ENCODE measurements around the gene COL5A2. TPM values are rescaled to one million over a fixed set of nuclear protein-coding genes. Genes with fewer than 3 reads are reported as not detected.

COL5A2 gene
- total RNA-seq, 1 experiment from 2014 or later = 175 TPM

DNA sequence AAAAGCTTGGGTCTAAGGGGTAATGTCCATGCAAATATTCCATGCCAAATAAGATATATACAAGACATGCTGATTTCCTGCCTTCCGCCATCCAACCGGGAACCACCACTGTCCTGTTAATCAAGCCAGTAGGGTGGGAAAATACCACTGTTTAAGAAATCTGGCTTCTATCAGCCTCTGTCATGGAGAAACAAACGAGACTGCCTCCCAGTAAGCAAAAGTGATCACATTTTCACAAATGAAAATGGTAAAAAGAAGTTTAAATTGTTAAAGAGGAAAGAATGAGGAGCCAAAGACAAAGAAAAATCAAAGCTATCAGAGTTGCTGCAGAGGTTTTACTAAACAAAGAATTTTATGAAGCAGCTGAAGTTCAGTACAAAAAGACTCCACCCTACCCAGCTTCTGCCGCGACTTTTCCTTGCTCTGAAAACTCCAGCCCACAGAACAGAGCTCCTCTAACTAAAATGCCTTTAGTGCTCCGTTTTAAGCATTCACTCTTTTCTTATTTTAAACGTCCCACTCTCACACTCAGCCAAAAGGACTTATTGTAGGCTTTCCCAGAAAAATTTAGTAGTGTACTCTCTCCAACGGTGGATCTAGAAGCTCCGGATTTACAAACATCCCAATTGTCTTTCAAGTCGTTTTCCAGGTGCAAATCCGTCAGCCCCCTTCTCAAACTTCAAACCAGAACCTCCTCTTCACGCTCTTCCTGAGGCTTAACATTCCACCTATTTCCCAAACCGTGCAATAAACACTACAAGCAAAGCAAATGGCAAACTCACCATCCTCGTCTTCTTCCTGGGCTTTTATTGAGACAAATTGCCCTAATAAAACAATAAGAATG is 613 bp downstream of the COL5A2 start:
- peak; percentile 85 for DNase-seq (ENCODE audit: low read depth)

DNA sequence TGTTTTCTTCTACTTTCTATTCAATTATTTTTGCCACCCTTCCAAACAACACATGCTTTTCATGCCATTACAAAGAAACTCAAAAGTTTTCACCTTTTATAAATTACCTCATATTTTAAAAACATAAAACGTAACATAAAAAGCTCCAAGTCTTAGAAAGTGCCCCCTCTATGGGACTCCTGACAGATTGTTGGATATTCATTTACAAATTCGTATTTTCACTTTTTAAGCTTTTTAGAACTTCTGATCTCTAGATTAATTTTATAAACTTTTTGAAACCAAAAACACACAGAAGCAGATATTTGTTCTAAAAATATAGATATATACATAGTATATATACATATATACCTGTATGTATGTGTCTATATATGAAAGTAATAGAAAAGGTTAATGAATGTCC is 1.5 kb downstream of the COL5A2 start:
- peak; percentile 39 for DNase-seq (ENCODE audit: low read depth)

DNA sequence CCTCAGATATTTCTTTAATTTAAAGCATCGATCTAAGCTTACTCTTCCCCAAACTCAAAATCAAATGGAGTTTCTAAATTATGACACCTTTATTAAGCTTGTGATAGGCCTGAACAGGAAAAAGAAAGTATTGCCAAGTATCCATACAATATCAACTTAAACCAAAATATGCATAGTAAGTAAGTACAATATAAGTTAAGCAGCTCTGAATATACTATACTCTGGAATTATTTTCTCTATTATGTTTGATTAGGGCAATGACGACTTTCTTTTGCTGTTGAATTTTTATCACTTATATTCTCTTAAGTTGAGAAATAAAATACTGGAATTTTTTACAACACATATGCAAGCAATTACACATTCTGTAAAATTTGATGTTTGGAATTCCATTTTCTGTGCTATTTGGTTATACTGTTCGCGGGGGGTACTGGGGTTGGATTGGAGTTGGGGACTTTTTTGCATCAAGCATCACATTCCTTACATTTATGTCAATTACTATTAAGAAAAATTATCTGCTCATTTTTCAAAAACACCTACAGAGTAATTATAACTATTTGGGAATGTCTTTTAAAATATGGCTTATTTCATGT is 2.2 kb downstream of the COL5A2 start:
- DNase-seq (ENCODE audit: low read depth) = no peak

DNA sequence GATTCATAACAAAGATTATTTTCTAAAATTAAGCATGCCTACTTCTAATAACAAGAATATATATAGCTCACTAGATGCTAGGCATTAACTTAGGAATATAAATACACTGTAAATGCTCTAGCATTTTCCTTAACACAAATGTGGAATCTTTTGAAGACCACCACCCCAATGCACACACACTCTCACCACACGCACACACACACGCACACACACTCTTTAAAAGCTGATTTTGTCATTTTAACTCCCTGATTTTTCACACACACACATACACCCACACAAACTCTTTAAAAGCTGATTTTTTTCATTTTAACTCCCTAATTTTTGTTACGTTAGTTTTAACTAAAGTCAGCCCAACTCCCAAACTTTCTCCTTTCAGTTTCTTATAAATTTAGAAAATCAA is 3.0 kb downstream of the COL5A2 start:
- no peak for DNase-seq (ENCODE audit: low read depth)

DNA sequence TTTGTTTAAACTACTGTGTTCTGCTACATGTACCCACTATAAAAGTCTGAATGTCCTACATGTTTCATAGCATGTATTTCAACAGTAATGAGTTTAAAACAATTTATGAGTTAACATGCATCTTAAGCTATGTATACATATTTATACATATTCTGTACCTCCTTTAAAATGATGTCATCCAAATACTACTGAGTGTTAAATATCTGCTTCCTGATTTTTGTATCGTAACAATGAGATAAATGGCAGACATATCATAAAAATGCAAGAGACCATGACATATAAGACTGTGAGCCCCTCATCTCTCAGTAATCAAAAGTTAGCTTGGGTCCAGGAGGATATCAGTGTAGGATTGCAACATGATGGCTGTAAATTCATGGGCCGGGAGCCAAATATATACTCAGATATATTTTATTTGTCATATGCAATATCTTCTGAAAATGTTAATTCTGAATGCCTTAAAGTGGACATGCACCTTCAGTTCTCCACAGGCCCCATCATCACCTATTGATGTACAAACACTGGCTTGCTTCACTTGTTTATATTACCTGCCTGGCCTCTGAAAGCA is 3.6 kb downstream of the COL5A2 start:
- no peak for DNase-seq (ENCODE audit: low read depth)

DNA sequence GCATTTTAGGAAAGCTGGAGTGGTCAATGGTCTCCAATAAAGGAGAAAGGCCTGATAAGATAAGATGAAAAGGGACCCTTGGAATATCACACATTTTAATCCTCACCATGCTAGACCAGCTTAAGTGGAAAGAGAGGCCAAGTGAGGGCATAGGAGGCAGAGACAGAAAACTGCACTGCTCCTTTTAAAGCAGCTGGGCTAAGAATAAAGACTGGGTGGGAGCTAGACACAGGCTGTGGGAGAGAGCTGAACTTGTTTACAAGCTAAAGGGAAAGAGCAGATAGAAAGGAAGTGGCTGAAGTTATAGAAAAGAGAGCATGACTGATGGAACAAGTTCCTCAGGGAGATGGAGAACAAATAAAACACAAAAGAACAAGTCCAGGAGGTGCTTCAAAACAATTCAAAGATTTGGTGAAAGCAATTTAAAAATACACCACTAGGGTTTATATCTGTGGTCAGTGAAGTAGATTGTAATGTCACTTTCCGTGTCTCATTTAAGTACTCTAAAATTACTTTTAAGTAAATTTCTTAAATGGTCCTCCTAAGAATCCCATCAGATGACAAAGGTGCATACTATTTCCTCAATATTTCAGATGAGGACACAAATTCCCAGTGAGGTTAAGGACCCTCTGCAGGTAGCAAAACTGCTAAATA is 7.5 kb downstream of the COL5A2 start:
- DNase-seq (ENCODE audit: low read depth) = no peak

DNA sequence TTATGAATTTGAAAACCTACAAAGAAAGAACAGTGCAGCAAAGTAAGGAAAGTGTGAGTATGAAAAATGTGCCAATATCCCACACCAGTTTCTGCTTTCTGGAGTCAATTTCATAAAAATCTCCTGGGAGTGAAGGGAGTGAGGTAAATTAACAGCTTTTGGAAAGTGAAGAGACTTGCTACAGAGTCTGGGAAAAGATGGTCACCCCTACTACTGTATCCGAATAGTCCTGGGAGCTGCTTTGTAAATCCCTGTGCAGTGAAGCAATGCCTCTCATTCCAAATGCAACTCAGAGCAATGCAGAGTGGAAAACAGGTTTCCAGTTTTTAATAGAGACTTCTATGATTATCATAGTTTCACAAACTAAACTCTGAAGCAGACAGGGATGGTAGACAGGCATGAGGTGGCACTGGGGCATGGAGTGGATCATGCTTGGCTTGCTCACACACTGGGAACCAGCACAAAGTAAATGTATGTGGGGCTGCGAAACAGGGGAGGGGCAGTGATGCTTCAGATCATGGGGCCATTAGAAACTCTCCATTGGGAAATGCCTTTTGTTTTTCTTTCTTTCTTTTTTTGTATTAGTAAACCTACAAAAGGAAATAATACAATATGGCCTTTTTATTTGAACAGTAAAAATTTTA is 10.6 kb downstream of the COL5A2 start:
- no peak for DNase-seq (ENCODE audit: low read depth)

DNA sequence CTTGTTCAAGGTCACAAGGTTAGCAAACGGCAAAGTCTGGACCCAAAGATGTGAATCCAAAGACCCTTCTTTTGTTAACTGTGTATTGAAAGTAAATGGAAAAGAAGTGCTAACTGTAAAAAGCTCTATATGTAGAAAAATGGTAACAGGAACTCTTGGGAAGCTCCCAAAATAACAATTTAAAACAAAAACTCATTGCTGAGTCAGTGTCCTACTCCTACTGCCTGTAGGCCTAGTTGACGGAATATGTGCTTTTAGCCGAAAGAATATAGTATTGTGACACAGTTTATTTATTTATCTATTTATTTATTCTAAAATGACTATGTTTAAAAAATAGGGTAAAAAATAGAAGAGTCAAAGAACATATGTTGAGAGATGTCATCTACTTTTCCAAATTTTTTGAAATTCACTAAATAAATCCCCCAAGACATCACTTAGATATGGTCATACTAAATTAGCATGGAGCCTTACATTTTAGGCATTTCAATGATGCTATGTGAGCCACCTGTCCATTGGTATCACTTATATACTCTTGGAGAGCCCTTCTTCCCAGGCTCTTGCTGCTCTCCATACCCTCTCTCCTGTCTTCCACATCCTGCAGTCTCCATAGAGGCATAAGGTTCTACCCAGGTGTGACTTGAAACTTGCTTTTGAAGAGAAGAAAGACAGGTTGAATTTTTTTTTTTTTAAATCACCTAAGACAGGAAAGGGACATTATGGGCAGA is 13.7 kb downstream of the COL5A2 start:
- DNase-seq (ENCODE audit: low read depth) = peak; percentile 36

DNA sequence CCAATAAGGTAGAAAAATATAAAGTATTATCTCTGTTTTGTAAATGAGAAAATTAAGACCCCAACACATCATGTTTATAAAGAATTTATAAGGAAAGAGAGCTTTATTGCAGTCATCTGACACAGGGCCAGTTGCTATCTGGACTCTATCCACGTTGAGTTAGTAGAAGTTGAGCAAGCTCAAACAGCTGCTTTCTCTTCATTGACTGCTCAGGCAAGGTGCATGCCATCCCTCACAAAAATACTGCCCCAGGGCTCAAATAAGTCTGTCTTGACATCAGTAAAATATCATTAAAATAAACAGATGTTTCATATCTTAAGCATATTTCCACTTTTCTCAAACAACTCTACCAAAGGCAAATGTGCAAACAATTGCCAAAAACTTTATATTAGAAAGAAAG is 14.8 kb downstream of the COL5A2 start:
- peak; percentile 81 for DNase-seq (ENCODE audit: low read depth)

DNA sequence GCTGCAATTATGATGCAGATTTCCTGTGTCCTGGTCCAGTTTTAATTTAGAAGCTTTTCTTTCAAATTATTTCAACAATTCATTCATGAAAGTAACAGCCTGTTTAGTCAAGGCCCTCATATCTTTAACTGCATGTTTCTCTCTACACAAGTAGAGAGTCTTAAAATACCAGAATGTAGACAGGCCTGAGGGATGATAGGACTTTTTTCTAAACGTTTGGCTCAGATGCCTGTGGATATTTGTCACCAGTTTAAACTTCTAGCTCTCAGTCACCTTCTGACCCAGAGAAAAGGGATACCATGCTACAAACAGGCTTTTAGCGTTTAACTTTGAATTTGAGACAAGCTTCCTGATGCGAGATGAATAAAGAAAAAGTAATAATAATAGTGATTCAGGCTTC is 15.7 kb downstream of the COL5A2 start:
- peak; percentile 80 for DNase-seq (ENCODE audit: low read depth)

DNA sequence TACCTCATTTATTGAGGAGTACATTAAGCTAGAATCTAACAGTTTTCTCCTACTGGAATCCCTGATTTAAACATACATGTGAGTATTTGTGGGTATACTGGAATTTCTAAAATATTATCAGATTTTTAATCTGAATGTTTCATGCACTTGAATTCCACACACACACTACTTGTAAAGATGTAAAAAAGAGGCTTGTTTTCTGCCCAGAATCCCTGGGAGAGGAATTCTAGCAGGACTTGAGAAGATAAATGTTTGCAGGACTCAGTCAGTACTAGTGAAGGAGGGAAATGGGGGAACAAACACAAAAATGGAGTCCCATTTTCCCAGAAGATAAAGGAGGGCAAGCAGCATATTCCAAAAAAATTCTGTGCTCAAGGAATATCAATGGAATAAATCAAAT is 17.0 kb downstream of the COL5A2 start:
- DNase-seq (ENCODE audit: low read depth) = no peak

DNA sequence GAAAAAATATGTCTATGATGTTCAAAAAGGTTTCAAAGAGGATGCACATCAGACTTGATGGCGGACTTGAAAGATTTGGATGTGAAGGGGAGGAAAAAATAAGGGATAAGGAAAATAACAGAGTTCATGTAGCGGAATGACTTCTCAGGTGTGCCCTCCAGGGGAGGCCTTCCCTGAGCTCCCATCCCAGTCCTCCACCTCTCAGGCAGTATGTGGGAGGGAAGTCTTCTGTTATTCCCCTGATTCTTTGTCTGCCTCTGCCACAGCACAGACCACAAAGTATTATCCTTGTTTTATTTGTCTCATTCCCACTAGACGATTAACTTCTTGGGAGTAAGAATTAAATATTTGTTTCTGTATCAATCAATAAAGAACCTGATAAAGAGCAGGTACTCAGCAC is 17.7 kb downstream of the COL5A2 start:
- no peak for DNase-seq (ENCODE audit: low read depth)

DNA sequence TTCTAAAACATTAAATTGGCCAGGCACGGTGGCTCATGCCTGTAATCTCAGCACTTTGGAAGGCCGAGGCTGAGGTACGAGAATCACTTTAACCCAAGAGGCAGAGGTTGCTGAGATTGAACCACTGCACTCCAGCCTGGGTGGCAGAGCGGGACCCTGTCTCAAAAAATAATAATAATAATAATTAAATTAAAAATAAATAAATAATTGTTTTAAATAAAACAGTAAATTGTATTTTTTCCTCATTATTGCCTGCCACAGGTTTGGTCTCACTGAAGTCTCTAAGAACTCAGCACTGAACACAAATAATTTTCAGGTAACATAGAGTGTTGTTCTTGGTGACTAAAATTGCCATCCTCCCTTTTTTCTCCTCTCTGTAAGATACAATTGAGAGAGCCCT is 19.8 kb downstream of the COL5A2 start:
- DNase-seq (ENCODE audit: low read depth) = no peak

DNA sequence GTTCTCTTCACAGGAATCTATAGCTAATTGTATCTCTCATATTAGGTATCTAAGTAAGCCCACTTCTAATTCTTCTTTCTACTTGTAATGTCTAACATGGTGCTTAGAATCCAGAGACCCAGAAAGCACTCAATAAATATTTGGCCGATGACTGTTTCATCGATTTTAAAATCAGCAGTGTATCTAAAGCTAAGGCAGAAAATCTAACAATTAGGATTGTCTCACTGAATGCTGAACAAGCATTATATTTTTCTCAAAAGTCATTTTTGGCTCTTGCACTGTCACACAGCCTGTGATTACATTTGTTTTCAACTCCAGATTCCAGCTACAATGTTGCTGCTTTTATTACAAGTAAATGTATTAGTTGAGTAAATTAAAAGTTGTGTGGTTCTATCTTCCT is 20.3 kb downstream of the COL5A2 start:
- DNase-seq (ENCODE audit: low read depth) = no peak

DNA sequence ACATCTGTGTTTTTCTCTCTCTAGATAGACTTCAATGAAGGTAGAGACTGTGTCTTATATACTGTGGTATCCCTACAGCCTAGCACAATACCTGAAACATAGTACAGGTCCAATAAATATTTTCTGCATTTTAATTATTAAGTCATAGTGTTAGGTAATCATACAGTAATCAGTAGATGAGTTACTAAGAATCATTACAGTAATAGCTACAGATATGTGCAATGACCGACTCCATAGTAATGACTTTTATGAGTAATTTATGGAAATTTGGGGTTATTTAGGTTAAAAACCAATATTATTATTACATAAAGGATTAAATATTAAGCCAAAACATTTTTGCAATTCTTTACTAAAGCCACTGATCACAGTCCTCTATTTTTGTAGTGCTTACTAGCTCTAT is 21.6 kb downstream of the COL5A2 start:
- DNase-seq (ENCODE audit: low read depth) = no peak

DNA sequence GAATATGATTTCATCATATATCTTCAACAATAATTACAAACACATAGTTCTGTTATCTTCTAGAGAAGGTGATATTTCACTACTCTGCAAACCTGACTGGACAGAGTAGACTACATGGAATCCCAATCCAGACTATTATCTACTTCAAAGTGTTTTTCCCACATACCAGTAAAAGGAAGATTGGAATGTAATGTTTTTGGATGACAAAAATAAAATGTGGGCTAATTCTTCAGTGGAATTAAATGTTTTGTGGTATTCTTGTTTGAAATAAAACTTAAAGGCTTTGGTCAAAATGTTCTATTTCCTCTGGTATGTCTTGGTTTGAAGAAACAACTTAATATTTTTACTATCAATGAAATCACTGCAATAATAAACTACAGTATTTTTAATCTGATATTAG is 22.1 kb downstream of the COL5A2 start:
- no peak for DNase-seq (ENCODE audit: low read depth)

DNA sequence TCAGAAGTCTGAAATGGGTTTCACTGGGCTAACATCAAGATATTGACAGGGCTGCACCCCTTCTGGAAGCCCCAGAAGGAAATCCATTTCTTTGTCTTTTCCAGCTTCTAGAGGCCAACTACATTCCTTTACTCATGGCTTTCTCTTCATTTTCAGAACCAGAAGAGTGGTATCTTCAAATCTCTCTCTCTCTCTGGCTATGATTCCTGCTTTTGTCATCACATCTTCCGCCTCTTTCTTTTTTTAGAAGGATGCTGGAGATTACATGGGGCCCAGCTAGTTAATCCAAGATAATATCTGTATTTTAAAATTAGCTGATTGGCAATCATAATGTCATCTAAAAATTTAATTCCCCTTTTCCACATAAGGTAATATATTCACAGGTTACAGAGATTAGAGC is 23.8 kb downstream of the COL5A2 start:
- no peak for DNase-seq (ENCODE audit: low read depth)

DNA sequence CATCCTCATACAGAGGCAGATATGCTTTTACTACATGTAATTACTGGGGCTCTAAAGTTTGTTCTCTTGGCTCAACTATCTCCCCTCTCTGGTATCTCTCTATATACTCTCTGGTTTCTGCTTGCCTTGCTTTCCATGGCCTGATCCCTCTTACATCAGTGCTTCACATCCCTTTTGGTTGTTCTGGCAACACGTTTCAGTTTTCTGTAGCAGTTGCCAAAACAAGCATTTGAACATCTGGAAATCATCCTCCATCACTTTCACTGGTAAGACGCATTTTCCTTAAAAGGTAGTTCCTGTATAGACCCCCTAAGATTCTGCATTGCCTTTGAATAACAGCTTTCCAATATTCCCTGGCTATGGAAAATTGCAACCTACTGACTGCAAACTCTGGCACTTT is 25.9 kb downstream of the COL5A2 start:
- peak; percentile 51 for DNase-seq (ENCODE audit: low read depth)

DNA sequence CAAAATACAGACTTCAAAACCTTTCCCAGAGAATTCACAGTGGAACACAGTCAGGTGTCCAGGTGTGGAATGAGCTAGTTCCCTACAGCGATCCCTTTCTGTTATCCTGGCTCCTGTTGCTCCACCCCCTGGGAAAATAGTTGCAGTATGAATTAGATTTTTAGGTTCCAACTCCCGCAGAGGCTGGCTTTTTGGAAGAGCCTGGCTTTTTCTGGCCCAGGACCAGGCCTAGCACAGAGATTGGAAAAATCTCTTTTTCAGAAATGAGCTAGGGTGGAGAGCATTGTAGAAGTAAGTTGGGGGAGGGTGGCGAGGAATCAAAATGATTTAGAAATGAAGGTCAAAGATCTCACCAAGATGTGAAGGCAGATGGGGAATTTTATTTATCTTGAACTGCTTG is 27.1 kb downstream of the COL5A2 start:
- no peak for DNase-seq (ENCODE audit: low read depth)

DNA sequence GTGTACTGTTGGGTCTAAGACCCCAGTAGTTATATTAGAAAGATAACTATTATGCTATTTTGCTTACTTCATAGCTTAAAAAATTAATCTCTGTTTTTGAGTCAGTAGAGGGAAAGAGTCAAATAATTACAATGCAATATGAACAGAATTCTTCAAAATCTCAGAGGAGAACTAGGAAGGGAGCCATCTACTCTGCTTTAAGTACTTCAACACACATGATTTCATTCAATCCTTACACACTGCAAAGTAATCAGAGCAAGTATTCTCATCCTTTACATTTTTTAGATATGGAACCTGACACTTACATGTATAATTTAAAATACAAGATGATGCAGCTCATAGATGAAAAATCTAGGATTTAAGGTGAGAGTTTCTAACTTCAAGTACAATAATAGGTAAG is 27.7 kb downstream of the COL5A2 start:
- DNase-seq (ENCODE audit: low read depth) = no peak

DNA sequence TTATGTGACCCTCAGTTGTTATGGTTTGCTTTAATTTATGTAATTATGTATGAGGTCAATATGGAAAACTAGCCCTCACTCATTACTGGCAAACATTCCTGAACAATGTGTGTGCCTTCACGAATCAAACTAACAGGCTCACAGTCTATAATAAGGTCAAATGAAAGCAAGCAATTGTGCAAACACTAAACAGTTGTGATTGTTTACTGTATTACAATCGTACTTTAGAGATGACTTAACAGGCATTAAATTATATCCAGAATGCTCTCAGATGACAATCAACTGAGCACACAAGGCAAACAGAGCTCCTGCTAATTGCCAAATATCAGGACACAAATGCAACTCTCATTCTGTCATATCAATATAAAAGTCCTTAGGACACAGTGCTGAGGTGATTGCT is 29.5 kb downstream of the COL5A2 start:
- peak; percentile 57 for DNase-seq (ENCODE audit: low read depth)

DNA sequence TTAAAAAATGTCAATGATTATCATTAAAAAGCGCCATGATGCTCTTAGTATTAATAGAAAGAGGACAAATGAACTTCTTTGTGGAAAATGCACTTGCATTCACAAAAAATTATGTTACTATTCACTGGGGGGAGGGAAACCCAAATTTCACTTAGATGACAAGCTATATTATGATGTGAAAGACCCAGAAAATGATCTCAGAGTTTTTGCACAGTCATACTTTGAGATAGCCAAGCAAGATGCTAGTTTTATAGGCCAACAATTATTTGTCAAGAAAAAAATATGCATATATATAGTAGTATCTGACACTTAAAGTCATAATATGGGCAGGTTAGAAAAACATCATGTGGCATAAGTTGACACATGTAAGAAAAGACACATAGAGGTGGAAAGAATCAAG is 31.6 kb downstream of the COL5A2 start:
- DNase-seq (ENCODE audit: low read depth) = no peak
